Breast epithelium (tissue), 4 donors: ENCODE measurements around the gene OR5B21. TPM values are rescaled to one million over a fixed set of nuclear protein-coding genes. Genes with fewer than 3 reads are reported as not detected.

Experiments used
- DNase-seq, 2 donors: peaks; one replicate each; pipeline ENCODE4 v3.0.0-alpha.2; 2019; ENCODE audit warnings: low spot score in 2 of 2
- H3K27ac ChIP-seq, 2 donors: fragments of 200-600 bp; sonication (generic) in 1 of 2; one replicate each; pipeline ENCODE4 v1.5.1; 2016 to 2019; ENCODE audit warnings: mild to moderate bottlenecking in 1 of 2
- H3K27me3 ChIP-seq, 2 donors: fragments of 200-600 bp; sonication (generic) in 1 of 2; one replicate each; pipeline versions ENCODE4 v1.5.1 to v1.6.0; 2017 to 2019; ENCODE audit warnings: control low read depth in 1 of 2, mild to moderate bottlenecking in 1 of 2
- H3K36me3 ChIP-seq: fragments of 200-600 bp; one replicate; pipeline ENCODE4 v1.5.1; 2019
- H3K4me1 ChIP-seq, 2 donors: fragments of 200-600 bp; sonication (generic); one replicate each; pipeline ENCODE4 v1.5.1; 2016 to 2019; ENCODE audit warnings: control low read depth in 1 of 2
- H3K4me3 ChIP-seq, 3 donors: fragments of 200-600 bp; sonication (generic); 1 replicate in 2 of 3; 2 replicates in 1 of 3; pipeline ENCODE4 v1.5.1; 2016 to 2019; ENCODE audit warnings: mild to moderate bottlenecking in 3 of 3, moderate library complexity in 2 of 3
- H3K9me3 ChIP-seq, 2 donors: fragments of 200-600 bp; sonication (generic) in 1 of 2; one replicate each; pipeline ENCODE4 v1.5.1; 2016 to 2019; ENCODE audit warnings: control low read depth in 1 of 2
- CTCF ChIP-seq, 3 donors: fragments of 450-650 bp; IDR thresholded peaks; one replicate each; pipeline ENCODE4 v1.5.1; 2016 to 2017; ENCODE audit warnings: antibody characterized with exemption in 3 of 3, mild to moderate bottlenecking in 3 of 3, moderate library complexity in 3 of 3
- POLR2A ChIP-seq: fragments of 450-650 bp; IDR thresholded peaks from one replicate; pipeline ENCODE4 v1.6.1; 2016; ENCODE audit warnings: antibody characterized with exemption, mild to moderate bottlenecking, moderate library complexity
- POLR2AphosphoS5 ChIP-seq, 3 donors: sonication (generic); formaldehyde crosslinking; IDR thresholded peaks; one replicate each; pipeline ENCODE4 v1.6.1; 2017; ENCODE audit warnings: antibody characterized with exemption in 3 of 3
- intact Hi-C: fragments of 100-400 bp; cut with DNase I; formaldehyde crosslinking; loops from one replicate; pipeline ENCODE4 v1.15.1; 2023; ENCODE audit warnings: low total_unique reads
- total RNA-seq, 3 donors: library from RNA; depleted of rRNA; stranded (reverse); fragments of >200 nt; gene quantifications; one replicate each; pipeline ENCODE4 v1.1.0, GENCODE V29; 2016

The OR5B21 gene
- total RNA-seq, 3 donors from 2014 or later = not detected

GRCh38 chr11:58494101-58494500 is 13.8 kb downstream of the OR5B21 start:
- H3K4me1 ChIP-seq = no peaks in the 10 kb centered on the region
- H3K36me3 ChIP-seq = no peaks in the 10 kb centered on the region
- no peak overlapping the region for H3K4me3 ChIP-seq
- H3K27me3 ChIP-seq = no peaks in the 10 kb centered on the region
- H3K9me3 ChIP-seq = no peaks in the 10 kb centered on the region
- intact Hi-C loops = no loop called here
- no peak overlapping the region for H3K27ac ChIP-seq
- TF ChIP-seq POLR2A (no peak), CTCF (IDR thresholded peaks at IDR 0.05) (no peak), POLR2AphosphoS5 (IDR thresholded peaks at IDR 0.05) (no peak)
- no peak for DNase-seq

GRCh38 chr11:58493676-58494075 is 14.2 kb downstream of the OR5B21 start:
- no peak for TF ChIP-seq CTCF (IDR thresholded peaks at IDR 0.05)
- Histone ChIP-seq H3K36me3 (no peaks in the 10 kb centered on the region), H3K4me1 (no peaks in the 10 kb centered on the region), H3K9me3 (no peaks in the 10 kb centered on the region), H3K4me3 (no peak overlapping the region), H3K27me3 (no peaks in the 10 kb centered on the region), H3K27ac (no peak overlapping the region)
- intact Hi-C loops = no loop called here
- DNase-seq = no peak

- H3K27me3 ChIP-seq = no peaks in the 10 kb centered on the region
- intact Hi-C loops = no loop called here
- no peaks in the 10 kb centered on the region for H3K9me3 ChIP-seq
- DNase-seq = no peak
- TF ChIP-seq CTCF (IDR thresholded peaks at IDR 0.05) (no peak), POLR2A (no peak), POLR2AphosphoS5 (IDR thresholded peaks at IDR 0.05) (no peak)
- no peaks in the 10 kb centered on the region for H3K4me1 ChIP-seq
- H3K27ac ChIP-seq = no peak overlapping the region
- H3K4me3 ChIP-seq = no peak overlapping the region
- H3K36me3 ChIP-seq = no peaks in the 10 kb centered on the region
Observed at GRCh38 chr11:58490827-58491226, 17.1 kb downstream of the OR5B21 start.

- intact Hi-C loops = no loop called here
- H3K4me1 ChIP-seq = no peaks in the 10 kb centered on the region
- TF ChIP-seq POLR2AphosphoS5 (IDR thresholded peaks at IDR 0.05) = no peak
- no peaks in the 10 kb centered on the region for H3K36me3 ChIP-seq
- H3K9me3 ChIP-seq = no peaks in the 10 kb centered on the region
- H3K4me3 ChIP-seq = no peak overlapping the region
- H3K27me3 ChIP-seq = no peaks in the 10 kb centered on the region
- no peak overlapping the region for H3K27ac ChIP-seq
- DNase-seq = no peak
Observed at GRCh38 chr11:58487170-58487569, 20.7 kb downstream of the OR5B21 start.

- intact Hi-C loops = no loop called here
- no peak for TF ChIP-seq CTCF (IDR thresholded peaks at IDR 0.05)
Observed at GRCh38 chr11:58485961-58486360, 21.9 kb downstream of the OR5B21 start.

GRCh38 chr11:58471892-58472291 is 36.0 kb downstream of the OR5B21 start:
- H3K4me1 ChIP-seq = no peaks in the 10 kb centered on the region
- no peak for TF ChIP-seq CTCF (IDR thresholded peaks at IDR 0.05)
- TF ChIP-seq POLR2A = no peak
- TF ChIP-seq POLR2AphosphoS5 (IDR thresholded peaks at IDR 0.05) = no peak
- no peaks in the 10 kb centered on the region for H3K27me3 ChIP-seq
- DNase-seq = no peak
- peaks cover 7 to 35% of the 10 kb centered on the region in 2 donors for H3K9me3 ChIP-seq
- H3K36me3 ChIP-seq = no peaks in the 10 kb centered on the region
- H3K4me3 ChIP-seq = no peak overlapping the region
- intact Hi-C loops = no loop called here
- no peak overlapping the region for H3K27ac ChIP-seq

More at GRCh38 chr11:58485961-58486360, 21.9 kb downstream of the OR5B21 start:
- Histone ChIP-seq H3K36me3 (no peaks in the 10 kb centered on the region), H3K9me3 (no peaks in the 10 kb centered on the region), H3K27me3 (no peaks in the 10 kb centered on the region), H3K4me1 (no peaks in the 10 kb centered on the region), H3K27ac (no peak overlapping the region), H3K4me3 (no peak overlapping the region)
- DNase-seq = no peak
